NCI-H82 treated with DMSO at 0.1 percent for 48 hours (cell line): ENCODE data around the gene EGFL7.

Experiments
- DNase-seq: peaks from one replicate; lab custom pipeline; 2025; ENCODE audit not compliant: unreplicated experiment; lab: John Stamatoyannopoulos, UW

Gene EGFL7

GRCh38 chr9:136671646-136672430 lies 9.1 kb downstream of the EGFL7 start:
- DNase-seq = no peak

GRCh38 chr9:136672431-136673087 lies 9.8 kb downstream of the EGFL7 start:
- DNase-seq = no peak

GRCh38 chr9:136673088-136673974 lies 10.6 kb downstream of the EGFL7 start:
- DNase-seq = no peak

GRCh38 chr9:136673975-136674785 lies 11.5 kb downstream of the EGFL7 start:
- DNase-seq = no peak

GRCh38 chr9:136674786-136675349 lies 12.2 kb downstream of the EGFL7 start:
- no peak for DNase-seq

- no peak for DNase-seq
Measured at GRCh38 chr9:136675477-136676296, 13.0 kb downstream of the EGFL7 start.

GRCh38 chr9:136676297-136676794 lies 13.6 kb downstream of the EGFL7 start:
- DNase-seq = no peak

GRCh38 chr9:136676920-136677686 lies 14.4 kb downstream of the EGFL7 start:
- DNase-seq = no peak

GRCh38 chr9:136678034-136678433 lies 15.3 kb downstream of the EGFL7 start:
- no peak for DNase-seq

- no peak for DNase-seq
Measured at GRCh38 chr9:136678624-136679023, 15.9 kb downstream of the EGFL7 start.

- no peak for DNase-seq
Measured at GRCh38 chr9:136679431-136679941, 16.8 kb downstream of the EGFL7 start.

GRCh38 chr9:136681029-136681428 lies 18.3 kb downstream of the EGFL7 start:
- DNase-seq = no peak

- DNase-seq = no peak
Measured at GRCh38 chr9:136681945-136682699, 19.4 kb downstream of the EGFL7 start.

GRCh38 chr9:136682710-136683109 lies 20.0 kb downstream of the EGFL7 start:
- no peak for DNase-seq

- DNase-seq = no peak
Measured at GRCh38 chr9:136683173-136683745, 20.5 kb downstream of the EGFL7 start.

- no peak for DNase-seq
Measured at GRCh38 chr9:136683755-136684154, 21.0 kb downstream of the EGFL7 start.

GRCh38 chr9:136684339-136684738 lies 21.6 kb downstream of the EGFL7 start:
- no peak for DNase-seq
